ENCODE measurements around the gene UQCC3.
"Not testable (repeated sequence)": the region's sequence is repeated elsewhere in the genome, so short reads cannot be mapped to it uniquely, and the experiment has no call there.

Gene UQCC3

DNA sequence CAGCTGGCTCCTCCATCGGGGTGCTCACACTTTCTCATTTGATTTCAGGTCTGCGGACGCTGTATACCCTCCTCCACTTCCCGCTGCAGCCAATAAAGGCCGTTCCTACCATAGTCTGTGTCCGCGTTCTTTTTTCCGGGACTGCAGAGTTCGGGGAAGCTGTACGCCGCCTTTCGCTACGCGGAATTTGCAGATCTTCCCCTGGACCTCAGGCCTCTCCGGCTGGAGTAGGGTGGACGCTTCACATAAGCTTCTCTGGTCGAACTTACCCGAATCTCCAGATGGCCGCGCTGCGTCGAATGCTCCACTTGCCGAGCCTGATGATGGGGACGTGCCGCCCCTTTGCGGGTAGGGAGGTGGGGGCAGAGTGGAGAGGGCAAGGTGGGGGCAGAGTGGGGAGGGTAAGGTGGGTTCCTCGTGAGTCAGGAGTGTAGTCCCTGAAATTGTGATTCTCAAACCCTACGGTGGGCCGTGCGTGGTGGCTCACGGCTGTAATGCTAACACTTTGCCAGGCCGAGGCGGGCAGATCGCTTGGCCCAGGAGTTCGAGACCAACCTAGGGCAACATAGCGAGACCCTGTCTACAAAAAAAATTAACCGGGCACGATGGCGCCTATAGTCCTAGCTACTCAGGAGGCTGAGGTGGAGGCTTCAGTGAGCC is 5.7 kb upstream of the UQCC3 start:
- DNase-seq = peak; percentile 75

DNA sequence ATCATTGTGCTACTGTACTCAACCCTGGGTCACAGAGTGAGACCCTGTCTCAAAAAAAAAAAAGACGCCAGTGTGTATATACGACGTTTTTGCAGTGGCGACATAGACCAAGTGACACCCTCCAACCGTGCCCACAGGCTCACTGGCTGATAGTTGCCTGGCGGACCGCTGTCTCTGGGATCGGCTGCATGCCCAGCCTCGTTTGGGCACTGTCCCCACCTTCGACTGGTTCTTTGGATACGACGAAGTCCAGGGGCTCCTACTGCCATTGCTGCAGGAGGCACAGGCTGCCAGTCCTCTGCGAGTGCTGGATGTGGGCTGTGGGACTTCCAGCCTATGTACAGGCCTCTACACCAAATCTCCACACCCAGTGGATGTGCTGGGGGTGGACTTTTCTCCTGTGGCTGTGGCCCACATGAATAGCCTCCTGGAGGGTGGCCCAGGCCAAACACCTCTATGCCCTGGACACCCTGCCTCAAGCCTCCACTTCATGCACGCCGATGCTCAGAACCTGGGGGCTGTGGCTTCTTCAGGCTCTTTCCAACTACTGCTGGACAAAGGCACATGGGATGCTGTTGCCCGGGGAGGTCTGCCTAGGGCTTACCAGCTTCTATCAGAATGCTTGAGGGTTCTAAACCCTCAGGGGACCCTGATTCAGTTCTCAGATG is 5.1 kb upstream of the UQCC3 start:
- no peak for DNase-seq

DNA sequence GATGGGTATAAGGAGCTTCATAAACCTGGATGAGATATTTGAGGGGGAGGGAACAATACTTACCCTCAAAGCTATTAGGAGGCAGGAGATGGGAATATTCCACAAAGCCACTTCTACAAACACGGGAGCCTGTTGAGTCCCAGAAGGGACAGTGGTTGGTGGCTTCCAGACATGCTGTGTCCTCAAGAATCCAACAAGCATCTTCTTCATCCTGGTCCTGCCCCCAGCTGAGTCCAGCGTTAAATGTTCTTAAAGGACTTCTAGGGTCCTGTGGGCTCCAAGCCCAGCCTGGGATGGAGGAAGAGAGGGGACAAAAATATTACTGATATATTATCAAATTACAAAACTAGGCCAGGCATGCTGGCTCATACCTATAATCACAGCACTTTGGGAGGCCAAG is 4.0 kb upstream of the UQCC3 start:
- DNase-seq = no peak

DNA sequence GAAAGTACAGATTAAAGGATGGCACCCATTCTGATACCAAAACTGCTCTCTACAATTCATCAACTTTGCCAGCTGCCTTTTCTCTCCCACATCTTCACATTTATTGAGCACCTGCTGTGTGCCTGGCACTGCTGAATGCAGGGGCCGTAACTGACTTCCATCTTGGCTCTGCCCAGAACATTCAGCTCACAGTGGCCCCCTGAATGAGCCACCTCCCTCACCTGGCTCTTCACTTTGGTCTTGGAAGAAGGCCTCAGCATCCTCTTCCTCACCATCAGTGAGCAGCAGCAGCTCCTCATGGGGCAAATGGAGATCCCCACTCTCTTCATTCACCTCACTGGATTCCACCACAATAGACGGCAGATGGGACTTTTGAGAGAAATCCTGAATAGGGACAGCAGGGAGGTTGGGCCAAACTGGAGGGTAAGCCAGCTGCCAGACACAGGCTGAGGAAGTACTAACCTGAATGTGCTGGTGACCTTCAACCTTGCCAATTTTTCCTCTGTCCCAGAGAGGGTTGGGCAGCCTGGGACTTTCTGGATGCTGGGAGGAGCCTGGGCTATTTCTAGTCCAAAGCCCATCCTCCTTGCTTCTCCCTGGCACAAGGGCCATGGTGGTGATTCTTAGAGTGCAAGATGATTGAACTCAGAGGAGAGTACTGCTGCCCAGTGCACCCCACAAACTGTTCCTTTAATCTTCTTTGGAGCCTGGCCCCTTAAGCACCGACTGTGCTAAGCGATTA is 1.9 kb upstream of the UQCC3 start:
- no peak for DNase-seq

DNA sequence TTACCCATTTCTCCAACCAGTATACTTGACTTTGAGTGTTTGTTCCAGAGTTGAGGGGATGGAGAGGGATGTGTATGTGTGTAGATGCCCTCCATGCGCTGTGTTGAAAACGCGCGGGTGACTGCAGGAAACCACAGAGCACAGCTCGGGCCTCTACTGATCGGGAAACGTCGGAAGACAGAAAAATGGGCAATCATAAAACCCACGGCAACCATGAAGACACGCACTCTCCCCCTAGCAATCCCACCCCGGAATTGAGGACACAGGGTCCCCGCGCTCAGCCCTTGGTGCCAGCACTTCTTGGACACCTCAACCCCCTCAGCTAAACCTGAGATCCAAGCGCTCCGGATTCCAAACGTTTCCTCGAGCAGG is 251 bp upstream of the UQCC3 start:
- DNase-seq = peak; percentile 85

DNA sequence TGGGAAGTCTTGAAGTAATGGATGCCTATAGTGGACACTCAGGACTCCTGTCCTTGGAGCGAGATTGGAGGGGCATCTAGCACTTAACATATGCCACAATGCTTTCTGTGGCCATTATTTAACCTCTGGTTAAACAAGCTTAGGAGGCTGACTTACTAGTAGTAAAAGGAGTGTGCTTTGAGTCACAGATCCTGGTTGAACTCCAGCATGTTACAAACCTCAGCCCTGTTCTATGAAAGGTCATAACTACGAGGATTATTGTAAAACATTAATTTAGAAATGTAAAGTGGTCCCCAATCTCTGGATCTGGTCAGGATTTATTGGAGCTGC is 1.7 kb downstream of the UQCC3 start:
- no peak for DNase-seq

DNA sequence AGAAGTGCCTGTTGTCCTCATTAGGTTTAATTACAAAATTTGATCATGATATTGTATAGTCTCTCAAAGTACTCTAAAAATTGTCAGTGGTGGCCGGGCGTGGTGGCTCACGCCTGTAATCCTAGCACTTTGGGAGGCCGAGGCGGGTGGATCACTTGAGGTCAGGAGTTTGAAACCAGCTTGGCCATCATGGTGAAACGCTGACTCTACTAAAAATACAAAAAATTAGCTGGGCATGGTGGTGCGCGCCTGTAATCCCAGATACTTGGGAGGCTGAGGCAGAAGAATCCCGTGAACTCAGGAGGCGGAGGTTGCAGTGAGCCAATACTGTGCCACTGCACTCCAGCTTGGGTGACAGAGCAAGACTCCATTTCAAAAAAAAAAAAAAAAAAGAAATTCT is 3.9 kb downstream of the UQCC3 start:
- DNase-seq = not testable (repeated sequence)

DNA sequence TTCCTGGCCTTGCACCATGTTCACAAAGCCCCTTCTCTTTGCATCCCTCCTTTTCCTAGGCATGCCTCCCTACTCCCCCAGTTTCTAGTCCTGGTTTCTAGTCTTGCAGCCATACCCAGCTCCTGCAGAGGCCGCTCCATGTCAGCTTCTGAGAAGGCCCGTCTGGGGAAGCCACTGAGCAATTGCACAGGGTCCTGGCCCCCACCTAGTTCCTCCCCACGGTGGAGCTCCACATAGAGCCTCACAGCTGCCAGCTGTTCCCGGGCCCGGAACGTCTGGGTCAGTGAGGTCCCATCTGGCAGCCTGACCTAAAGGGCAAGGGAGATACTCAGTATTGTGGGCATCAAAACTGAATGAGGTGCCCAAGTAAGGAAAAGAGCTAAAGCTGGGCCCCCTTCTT is 5.2 kb downstream of the UQCC3 start:
- DNase-seq = no peak

DNA sequence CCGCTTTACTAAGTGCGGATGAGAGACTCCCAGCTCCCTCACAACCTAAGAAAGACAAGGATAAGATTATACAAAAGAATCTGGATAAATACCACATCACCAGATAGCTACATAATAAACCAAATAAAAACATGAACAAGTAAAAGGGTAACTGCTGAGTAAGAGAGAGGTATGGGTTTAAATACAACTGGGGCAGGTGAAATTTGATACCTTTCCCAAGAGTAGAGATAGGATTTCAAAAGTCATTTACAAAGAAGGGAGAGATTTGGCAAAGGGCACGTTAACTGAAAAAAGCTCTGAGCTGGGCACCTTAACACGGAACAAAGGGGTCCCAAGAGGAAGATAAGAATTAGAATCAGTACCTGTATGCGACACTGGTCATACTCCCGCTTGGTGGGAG is 5.7 kb downstream of the UQCC3 start:
- no peak for DNase-seq

DNA sequence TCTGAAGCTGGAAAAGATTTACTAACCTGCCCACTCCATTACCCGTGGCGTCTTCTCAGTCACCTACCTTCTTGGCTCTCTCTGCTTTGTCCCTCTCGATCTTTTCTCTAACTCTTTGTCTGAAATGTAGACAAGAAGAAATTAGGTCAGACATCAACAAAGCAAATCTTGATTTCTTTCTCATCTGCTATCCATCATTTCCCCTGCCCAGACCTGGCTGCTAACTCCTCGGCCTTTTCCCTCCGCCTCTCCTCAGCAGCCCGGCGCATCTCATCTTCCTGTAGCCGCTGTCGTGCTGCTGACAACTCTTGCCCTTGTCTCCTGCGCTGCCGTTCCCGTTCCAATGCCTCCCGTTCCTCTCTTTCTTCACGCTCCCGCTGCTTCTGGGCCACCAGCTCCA is 6.2 kb downstream of the UQCC3 start:
- no peak for DNase-seq

DNA sequence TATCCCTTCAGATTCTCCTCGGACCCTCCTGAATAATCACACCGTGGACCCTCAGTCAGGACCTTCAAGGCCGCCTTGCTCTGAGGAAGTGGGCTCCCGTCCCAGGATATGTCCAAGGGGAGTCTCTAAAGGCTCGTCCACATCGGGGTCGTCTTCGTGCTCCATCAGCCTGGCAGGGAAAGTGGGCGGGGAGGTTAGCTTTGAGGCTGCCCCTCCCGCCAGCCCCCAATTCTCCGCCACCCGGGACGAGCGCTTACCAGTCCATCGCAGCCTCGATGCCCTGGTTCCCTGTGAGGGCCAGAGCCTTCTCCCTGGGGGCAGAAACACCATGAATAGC is 6.9 kb downstream of the UQCC3 start:
- DNase-seq = no peak

DNA sequence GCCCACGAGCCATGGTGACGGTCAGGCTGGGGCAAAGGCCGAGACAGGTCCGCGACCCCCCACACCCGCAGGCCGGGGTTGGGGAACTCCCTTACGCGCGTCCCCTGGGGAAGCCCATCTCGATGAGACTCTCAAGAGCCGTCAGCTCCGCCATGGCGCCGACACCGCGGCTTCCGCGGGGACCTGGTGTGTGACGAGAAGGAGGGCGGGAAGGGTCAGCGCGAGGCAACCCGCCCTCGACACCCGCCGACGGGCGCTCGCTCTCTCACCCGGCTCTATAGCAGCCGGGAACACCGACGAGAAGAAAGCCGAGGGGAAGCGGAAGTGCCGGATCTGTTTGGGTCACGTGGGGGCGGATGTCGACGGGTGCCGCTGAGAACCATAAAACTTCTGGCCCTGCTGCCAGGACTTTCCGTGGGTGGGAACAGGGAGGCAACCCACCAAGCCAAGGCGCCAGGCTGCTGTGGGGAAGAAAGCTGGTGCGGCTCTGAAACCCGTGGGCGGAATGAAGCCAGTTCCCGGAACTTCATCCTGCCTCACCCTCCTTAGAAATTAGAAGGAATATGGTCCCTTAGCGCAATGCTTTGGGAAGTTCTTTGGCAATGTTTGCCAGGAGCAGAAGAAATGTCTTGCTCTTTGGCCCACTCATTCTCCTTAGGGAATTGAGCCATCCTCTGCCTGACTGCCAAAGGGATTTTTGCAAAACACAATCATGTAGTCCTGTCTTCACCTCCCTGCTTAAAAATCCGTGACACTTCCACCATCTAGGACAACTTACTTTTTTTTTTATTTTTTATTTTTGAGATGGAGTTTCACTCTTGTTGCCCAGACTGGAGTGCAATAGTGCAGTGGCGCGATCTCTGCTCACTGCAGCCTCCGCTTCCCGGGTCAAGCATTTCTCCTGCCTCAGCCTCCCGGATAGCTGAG is 7.6 kb downstream of the UQCC3 start, which contains the start of gene UBXN1:
Gene UBXN1 (minus strand): TSS at position 304 of the 927 bp plus-strand sequence. CDS start 150 bp downstream, at position 154.
- peak; percentile 85 for DNase-seq

DNA sequence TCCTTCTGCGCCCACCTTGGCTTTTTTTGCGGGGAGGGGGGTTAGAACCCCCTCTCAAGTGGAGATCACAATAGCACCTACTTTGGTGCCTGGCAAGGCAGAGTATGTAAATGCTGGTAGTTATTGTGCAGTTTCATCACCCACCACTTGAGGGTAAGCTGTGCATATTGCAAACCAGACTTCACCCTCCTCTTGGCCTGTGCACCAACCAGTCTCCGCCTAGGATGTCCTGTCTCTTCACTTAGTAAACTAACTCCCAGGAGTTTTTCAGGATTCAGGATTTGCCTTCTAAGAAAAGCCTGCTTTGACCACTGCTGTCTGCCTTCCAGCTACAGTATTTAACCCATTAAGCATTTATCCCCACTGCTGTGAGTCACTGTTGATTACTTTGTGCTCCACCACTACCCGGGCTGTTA is 9.4 kb downstream of the UQCC3 start:
- peak; percentile 71 for DNase-seq

DNA sequence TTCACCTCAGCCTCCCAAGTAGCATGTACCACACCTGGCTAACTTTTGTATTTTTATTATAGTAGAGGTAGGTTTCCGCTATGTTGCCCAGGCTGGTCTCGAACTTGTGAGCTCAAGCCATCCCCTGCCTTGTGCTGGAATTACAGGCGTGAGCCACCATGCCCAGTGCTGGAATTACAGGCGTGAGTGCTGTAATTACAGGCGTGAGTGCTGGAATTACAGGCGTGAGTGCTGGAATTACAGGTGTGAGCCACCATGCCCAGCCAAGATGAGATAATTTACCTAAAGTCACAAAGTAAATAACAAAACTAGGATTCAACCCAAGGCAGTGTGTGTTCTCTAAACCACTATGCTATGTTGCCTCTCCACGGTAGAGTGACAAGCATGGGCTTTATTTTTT is 11.0 kb downstream of the UQCC3 start:
- DNase-seq = no peak

DNA sequence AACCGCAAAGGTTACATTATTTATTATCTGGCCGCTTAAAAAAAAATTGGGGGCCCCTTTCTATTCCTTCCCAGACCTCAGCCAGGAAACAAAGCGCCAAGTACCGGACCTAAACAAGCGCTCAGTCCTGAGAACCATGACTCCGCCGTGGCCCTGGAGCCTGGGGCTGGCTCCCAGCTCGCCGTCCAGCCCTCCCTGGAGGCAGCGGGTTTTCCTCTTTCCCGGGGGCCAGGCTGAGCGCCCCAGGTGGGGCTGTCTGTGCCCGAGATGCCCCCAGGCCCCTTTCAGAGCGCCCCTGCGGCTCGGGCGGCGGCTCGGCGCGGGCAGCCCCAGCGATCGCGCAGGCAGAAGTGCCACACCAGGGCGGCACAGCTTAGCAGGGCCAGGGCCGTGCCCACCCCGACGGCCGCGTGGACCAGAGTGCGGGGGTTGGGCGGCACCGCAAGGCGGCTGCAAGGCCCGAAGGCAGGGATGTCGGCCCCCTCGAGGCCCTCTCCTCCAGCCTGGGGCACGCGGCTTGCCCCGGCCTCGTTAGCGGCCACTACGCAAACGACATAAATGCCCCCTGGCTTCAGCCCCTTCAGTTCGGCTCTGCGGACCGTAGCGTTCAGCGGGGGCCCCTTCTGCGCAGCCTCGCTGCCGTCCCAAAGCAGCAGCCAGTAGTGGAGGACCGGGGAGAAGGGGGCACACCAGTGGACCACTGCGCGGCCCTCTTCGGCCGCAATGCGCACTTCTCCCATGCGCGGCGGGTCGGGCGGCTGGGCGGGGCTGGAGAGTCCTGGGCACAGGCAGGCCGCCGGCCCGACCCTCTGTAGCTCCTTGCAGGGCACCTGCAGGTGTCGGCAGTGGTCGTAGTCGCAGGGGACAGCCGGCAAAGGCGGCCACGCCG is 16.3 kb downstream of the UQCC3 start:
- DNase-seq = no peak

DNA sequence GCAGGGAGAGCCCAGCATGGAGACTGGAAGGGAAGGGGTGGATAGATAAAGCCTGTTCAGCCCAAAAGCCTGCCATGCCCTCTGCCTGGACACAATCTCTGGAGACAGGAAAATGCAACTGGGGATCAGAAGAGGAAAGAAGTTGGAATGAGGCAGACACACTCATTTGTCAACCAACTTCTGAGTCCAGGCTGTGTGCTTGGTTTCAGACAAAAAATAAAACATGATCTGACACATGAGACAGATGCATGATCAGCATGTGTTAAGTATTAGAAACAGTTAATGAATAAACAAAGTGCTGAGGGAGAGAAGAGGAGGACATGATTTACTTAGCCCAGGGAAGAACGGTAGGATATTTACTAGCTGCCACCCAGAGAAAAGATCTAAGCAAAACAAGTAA is 17.0 kb downstream of the UQCC3 start:
- DNase-seq = no peak

DNA sequence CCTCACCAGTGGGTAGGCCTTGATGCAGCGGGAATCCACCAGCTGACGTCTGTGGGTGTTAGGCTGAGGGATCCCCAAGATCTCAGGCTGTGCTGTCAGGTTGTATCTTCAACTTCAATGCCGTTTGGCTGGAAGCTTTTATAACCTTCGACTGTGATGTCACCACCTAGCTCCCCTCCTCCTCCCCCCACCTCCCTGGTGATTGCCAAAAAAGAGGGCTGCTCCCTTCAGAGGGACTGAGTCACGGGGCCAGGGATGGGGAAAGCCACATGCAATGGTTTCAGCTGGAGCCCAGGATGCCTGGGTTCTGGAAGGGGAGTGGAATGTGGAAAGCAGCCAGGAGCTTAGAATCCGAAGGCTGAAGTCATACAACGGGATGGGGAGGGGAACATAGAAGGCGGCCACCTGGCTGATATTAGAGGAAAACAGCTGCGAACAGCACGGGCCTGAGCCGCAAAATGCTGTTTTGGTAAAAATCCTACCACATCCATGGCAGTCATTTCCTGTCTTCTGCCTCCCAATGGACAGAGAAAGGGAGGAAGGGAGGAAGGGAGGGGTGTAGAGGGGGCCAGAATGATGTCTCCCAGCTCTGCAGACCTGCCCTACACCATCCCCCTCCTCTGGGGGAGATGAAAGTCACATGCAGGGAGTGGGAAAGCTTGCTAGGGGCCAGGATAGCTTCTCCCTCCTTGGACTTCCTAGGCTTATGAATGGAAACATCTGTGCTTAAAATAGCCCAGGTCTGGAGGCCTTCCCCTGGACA is 18.1 kb downstream of the UQCC3 start, which contains the start of gene LRRN4CL:
Gene LRRN4CL (minus strand): TSS at position 110 of the 763 bp plus-strand sequence. CDS start 1,022 bp downstream, outside the sequence.
- no peak for DNase-seq

DNA sequence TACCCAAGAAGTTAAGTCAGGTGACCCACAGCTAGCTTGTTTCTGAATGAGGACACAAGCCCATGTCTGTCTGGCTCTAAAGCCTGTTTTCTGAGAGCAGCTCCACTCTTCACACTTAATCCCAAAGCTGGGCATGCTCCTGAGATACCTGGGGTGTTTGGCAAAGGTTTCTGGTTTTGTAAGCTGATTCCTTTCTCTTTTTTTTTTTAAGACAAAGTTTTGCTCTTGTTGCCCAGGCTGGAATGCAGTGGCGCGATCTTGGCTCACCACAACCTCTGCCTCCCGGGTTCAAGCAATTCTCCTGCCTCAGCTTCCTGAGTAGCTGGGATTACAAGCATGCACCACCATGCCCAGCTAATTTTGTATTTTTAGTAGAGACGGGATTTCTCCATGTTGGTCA is 22.2 kb downstream of the UQCC3 start:
- DNase-seq = not testable (repeated sequence)

DNA sequence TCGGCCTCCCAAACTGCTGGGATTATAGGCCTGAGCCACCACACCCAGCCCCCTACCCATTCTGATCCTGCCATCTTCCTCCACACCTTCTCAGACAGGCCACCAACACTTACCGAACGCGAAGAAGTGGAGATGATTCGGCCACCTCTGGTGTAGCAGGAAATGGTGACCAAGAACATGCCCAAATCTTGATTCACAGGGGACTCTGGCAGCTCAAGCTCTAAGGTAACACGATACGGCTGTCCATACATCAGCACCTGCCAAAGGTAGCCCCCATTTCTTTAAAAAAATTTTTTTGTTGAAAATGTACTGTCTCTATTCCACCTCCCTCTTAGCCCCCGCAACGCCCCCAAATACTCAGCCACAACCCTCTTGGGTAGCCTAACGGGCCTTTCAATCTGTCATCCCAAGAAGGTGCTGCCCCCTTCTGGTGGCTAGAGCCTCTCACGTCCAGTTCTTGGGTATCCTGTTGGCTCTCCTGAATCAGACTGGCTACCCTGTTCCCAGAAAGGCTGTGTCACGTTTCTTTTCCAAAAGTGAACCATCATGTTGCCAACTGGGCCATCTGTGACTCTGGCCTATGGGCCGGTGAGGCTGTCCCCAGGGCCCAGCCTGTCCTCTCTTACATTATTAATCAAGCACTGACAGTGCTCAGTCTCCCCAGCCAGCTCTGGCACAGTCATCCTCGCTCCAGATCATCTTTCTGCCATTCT is 23.1 kb downstream of the UQCC3 start:
- DNase-seq = peak; percentile 79

DNA sequence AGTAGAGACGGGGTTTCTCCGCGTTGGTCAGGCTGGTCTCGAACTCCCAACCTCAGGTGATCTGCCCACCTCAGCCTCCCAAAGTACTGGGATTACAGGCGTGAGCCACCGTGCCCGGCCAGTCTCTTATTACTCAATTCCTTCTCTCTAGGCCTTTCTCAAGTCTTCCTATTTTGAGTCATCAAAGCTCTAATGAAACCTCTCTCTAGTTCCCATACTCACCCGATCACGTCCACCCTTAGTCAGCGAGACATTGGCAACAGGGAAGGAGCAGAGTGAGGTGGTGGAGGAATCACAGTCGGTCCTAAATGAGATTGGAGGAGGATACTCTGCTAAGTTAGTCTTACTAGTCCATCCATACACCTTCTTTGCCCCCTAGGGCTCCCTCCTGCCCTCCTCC is 30.8 kb downstream of the UQCC3 start:
- DNase-seq = no peak

DNA sequence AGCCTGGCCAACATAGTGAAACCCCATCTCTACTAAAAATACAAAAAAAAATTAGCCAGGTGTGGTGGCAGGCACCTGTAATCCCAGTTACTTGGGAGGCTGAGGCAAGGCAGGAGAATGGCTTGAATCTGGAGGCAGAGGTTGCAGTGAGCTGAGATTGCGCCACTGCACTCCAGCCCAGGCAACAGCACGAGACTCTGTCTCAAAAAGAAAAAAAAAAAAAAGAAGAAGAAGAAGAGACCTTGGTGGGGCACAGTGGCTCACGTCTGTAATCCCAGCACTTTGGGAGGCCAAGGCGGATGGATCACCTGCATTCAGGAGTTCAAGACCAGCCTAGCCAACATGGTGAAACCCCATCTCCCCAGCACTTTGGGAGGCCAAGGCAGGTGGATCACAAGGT is 32.4 kb downstream of the UQCC3 start:
- DNase-seq = not testable (repeated sequence)

Measured in NCI-H510A treated with DMSO at 0.1 percent for 48 hours (cell line).